GM18909 (cell line): Measurements from ENCODE around the gene NOTCH4.

Source experiments
- ATAC-seq: cut with Tn5 transposase; IDR thresholded peaks from one replicate; pipeline ENCODE4 v1.9.1; 2021; ENCODE audit warnings: mild to moderate bottlenecking; ENCODE audit not compliant: unreplicated experiment, poor library complexity

NOTCH4 gene

DNA sequence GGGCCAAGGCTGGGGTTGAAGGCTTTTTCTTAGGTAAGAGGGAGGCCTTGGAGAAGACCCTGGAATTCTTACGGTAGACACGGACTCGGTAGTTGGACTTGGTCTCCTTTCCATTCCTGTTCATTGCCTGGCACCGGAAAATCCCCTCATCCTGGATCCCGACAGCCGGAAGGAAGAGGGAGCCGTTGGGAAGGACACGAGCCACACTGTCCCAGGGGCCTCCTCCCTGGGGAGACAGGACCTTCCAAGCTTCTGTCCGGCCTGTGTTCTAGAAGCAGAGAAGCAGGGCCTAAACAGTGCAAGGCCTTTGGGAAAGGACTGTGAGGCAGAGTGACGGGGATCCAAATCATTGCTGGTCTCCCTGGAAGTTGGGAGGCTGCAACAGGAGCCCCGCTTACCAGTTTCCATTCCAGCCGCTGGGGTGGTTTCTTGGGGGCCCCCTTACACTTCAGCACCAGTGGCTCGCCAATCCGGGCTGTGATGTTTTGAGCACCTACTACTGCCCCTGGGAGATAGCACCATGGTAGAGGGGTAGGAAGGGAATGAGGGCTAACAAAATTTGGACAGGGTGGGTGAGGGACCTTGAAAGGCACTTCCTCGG, 40.3 kb downstream of the NOTCH4 start:
- no peak for ATAC-seq

DNA sequence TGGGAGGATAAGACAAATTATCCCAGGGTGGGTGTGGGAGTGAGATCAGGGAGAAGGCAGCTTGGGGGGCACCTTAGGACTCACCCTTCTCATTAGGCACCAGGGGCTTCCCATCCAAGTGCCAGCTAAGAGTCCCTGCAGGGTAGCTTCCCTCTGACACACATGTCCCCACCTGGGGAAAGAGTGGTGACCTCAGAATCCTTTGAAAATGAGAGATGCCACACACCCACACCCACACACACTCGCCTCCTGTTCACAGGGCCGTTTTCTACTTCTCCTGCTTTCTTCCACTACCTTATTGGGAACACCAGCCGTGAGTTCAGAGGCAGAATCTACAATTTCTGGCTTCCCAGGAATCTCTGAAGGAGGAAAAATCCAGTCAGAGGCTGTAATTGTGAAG, 40.8 kb downstream of the NOTCH4 start:
- ATAC-seq: no peak

DNA sequence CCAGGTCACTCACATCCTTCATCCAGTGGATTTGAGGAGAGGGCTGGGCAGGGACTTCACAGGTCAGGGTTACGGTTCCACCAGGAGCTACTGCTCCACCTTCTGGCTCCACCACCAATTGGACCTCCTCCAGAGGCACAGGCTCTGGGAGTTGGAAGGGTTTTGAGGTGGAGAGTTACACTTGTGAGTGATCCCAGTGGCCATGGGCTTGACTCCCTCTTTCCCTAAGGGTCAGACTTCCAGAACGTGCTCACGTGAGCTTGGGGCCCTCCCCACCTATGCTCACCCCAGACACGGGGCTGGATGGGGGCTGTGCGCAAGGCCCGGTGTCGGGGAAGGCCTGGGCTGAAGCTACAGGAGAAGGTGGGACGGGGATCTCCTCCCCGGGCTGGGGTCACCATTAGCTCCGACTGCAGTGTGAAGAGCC, 41.3 kb downstream of the NOTCH4 start:
- no peak for ATAC-seq

DNA sequence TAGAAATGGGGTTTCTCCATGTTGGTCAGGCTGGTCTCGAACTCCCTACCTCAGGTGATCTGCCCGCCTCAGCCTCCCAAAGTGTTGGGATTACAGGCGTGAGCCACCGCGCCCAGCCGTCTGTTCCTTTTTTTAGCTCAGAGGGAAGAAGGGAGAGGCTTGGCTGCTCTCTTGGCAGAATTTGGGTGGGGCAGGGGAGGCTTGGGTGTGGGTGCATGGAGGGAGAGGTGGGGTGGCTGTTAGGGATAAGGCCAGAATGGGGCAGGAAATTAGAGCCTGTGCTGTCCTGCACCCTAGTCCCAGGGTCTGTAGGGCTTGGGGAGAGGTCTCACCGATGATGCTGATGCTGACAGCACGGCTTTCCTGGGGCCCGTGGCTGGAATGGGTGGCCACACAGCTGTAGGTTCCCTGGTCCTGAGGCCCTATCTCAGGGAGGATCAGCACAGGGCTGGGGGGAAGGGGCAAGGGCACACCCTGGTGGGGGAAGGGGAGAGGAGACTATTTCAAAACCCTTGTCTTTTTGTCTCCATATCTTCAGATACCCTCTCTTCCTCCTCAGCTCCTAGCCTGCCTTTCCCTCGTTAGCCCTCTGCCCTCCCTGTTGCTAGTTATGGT, 41.8 kb downstream of the NOTCH4 start:
- ATAC-seq: no peak

DNA sequence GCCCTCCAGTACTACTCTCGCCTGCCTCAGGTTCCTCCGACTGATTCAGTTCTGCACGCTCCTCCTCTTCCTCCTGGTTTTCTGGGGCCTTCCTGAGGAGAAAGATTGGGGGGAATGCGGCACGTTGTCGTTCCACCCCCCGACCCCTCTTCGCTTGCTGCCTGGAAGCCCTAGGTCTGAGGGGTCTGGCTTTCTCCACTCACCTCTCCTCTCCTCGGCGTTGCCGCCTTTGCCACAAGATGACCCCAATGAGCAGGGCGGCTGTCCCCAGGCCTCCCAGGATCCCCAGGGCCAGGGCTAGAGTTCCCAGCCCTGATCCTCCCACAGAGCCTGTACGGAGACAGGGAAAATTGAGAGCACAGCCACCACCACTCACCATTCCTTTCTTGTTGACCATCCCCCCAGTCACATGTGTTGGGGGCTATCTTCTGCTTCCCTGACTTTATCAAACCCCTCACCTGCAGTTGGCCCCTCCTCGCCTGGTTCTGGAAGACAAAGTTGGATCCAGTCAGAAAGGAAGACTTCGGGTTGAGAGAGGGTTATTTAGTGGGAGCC, 42.6 kb downstream of the NOTCH4 start:
- ATAC-seq: no peak

DNA sequence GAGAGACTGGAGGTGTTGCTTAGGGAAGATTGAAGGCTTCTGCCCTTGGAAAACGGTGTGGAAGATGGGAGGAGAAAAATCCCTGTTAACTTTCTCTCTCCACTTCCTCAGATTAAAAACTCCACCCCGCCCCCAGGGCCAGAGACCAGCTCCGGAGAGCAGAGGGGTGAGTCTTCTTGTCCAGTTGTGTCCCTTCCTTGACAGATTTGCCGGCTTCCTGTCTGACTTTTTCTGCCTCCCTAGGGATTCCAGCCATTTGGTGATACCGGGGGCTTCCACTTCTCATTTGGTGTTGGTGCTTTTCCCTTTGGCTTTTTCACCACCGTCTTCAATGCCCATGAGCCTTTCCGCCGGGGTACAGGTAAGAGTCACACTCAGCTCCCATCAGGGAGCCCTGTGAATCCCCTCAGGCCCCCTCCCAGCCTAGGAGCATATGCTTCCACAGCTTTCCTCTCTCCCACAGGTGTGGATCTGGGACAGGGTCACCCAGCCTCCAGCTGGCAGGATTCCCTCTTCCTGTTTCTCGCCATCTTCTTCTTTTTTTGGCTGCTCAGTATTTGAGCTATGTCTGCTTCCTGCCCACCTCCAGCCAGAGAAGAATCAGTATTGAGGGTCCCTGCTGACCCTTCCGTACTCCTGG, 44.0 kb downstream of the NOTCH4 start:
- ATAC-seq: no peak

DNA sequence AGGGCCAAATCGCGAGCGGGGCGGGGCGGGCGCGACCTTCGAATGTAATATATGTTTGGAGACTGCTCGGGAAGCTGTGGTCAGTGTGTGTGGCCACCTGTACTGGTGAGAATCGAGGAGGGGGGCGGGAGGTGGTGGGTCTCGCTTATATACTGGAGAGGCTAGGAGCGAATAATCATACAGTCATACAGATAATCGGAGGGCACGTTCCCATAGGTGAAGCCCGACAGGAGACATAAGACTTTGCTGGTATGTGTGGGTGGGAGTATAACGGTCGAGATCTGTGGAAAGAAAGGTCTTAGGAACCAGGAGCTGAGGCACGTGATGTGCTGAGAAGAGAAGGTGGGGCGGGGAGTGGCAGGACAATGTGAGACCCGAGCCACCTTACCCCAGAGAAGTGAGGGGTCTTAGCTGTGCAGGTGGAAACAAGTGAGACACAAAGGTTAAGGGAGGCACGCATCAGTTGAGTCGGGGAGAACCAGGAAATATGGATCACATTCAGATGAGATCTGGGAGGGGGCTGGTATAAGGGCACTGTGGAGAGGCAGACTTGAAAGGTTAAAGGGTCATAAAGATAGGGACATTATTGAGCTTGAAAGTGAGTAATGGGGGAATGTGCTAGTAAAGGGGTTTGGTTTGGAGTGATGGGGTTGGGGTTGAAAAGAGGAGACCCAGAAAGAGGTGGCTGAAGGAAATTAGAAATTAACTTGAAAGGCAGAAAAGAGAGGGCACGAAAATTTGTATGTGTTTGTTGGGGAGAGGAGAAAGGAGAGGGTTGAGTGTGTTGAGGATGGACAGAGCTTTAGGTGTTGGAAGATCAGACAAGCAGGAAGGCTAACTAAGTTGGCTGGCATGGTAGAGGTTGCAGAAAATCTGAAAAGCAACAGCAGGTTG, 45.1 kb downstream of the NOTCH4 start:
- ATAC-seq: no peak

DNA sequence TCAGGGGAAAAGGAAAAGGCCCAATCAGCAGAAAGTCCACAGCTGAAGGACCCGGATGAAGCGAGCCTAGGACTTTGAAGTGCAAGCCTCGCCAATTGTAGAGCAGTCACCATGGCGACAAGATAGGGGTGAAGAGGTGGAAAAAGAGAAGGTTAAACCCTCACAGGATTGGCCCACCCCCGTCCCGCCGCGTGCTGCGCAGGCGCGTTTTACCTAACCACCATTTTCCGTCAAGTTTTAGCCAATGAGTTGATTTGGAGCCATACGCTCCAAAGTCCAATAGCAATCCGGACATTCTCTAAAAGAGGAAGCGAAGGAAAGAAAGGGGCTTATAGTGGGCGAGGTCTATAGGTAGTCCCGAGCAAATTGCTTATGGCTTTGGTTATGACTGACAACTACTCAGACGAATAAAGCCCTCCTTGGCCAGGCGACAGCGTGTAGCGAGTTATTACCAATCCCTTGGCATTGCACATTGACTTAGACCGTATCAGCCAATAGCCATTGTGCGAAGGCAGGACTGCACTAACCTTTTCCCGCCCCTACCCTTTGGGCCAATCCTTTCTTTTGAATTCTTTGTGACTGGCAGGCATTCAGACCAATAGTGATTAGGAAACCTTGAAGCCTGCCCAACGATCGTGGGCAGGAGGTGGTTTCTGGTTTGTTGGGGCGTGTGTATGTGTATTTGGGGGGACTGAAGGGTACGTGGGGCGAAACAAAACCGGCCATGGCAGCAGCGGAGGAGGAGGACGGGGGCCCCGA, 45.9 kb downstream of the NOTCH4 start, which contains the start of gene RNF5:
Gene RNF5 (plus strand): TSS at position 618 of the 759 bp plus-strand sequence. CDS start 107 bp downstream, at position 725.
- ATAC-seq: peak; percentile 85

DNA sequence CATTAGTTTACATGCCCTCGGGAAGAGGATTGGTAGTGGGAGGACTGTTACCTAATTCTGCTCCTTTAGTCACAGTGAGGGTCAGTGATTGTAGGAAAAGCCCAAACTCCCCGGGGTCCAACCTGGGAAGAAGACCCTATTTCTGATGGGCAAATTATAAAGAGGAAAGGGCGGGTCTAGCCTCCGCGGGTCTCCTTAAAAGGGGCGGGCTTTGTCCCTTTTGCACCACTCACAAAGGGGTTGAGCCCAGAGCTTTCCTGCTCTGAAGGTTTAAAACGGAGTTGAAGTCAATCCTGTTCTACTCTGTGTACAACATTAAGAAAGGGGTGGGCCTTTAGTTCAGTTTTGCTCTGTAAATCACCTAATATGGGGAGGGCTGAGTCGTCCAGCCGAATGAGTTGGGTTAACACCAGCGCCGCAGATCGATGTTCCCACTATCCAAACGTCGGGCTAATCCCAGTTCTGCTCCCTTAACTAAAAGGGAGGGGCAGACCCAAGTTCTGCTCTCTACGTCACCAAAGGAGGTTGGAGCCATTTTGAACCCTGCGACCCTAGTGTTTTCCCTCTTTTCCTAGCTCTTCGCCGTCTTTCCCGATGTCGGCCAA, 46.6 kb downstream of the NOTCH4 start:
- peak; percentile 1 for ATAC-seq

DNA sequence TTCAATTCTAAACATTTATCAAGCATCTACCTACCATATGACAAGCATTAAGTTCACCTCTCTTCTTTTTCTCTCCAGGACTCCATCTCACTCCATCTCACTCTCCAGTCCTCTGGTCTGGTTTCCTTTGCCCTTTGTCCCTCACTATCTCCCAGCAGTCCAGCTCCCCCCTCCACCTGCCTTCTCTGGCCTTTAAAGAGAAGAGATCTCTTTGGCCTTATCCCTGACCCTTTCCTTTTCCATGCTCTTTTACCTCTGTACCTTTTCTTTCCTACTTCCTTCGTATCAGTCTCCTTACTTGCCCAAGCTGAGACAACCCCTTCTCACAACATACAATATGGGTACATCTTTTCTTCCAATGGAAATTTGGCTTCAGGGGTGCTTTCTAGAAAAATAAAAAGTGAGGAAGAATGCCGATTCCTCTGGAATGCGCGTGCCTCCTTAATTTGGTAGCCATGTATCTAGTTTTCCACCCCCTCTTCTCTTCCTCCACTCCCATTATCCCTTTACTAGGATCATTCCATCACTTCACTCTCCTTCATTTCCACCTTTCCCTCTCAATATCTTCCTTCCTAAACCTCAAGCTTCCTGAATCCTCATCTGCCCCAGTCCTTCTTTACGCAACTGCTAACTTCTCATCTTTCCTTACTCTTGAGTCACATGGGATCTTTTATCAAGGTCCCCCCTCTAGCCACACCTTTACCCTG, 47.2 kb downstream of the NOTCH4 start:
- ATAC-seq: no peak

DNA sequence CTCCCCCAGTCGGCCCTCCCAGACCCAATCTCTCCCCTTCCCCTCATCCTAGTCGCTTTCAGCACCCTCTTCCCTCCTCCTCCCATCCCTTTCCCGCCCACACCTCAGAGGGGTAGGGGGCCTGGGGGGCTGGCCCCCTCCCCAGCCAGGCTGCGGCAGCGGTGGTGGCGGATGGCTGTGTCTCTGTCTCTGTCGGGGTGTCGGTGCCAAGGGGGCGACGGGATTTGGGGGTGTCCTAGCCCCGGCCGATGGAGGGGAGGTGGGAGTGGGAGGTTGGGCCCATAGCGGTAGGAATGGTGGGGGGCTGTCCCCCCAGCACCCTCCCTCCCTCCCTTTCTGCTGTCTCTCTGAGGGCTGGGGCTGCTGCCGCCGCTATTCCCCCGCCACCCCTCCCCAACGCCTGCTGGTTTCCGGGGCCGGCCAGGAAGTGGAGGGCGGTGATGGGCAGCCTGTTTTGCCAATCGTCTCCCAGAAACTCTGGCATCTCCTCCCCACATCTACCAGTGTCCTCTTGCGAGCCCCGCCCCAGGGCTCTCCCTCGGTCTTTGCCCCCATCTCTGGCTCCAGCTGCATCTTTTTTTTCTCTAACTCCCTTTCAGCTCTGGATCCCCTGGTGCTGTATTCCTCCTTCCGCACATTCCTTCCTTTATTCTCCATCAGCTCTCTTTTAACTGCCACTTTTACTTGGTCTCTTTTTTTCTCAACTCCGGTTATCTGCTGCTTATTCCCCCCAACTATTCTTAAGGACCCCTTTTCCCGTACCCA, 48.0 kb downstream of the NOTCH4 start, which contains the start of gene AGPAT1:
Gene AGPAT1 (minus strand): TSS at position 374 of the 765 bp plus-strand sequence. CDS start 4,588 bp downstream, outside the sequence.
- peak; percentile 40 for ATAC-seq

DNA sequence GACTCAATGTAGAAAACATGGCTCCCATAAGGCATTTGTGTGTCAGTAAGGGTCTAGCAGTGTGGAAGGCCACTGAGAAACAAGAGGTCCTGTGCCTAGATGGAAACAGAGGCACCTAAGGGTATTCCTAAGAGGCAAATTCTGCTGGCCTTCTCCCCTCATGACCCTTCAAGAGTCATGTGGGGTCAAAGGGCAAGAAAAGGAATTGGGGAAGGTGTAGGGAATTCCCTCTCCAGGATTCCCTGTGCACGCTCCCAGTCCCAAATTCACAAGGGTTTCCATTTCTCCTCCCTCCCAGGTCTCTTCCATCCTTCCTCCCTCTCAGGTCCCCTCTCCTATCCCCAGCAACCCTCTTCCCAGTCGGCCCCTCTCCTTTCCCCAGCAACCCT, 48.6 kb downstream of the NOTCH4 start:
- ATAC-seq: no peak

DNA sequence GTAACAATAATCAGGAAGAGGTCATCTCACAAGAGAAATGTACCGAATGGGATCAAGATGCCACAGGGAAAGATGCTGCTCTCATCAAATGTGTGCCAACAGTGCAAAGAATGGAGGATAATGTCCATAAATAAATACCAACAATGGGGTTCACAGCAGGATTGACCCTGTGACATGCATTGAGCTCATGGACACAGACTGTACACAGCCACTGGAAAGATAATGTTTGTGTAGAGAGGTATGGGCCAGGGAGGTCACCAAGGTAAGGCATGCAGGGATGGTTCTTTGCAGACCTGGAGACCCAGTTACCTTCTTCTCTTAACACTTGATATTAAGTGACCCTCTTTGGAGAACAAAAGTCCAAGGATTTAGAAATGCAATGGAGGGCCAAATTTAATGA, 49.5 kb downstream of the NOTCH4 start:
- ATAC-seq: no peak

DNA sequence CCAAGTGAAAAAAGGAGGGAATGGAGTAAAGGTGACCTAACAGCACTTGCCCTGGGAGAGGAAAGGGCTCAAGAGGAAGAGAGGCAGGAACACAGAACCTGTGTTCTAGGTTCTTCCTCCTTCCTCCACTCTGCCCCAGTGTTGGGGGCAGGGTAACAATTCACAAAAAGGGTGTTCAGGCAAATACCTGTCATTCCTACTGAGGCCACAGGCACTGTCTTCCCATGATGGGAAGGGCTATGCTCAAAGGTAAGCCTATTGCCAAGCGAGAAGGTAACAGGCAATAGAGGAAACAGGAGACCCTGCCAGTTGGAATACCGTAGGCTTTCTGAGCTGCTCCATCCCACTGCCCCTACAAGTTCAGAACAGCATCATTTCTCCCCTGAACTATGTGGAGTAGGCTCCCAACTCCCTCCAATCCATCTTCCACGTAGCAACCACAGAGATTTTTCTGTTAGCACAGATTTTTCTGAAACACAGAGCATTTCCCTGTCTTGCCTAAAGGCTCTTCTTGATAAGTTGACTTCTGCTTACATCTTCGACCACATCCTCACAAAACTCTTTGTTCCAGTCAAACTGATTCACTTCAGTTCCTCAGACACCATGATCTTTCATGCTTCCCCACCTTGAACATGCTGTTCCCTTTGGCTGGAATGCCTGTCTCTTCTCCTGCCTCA, 50.7 kb downstream of the NOTCH4 start:
- ATAC-seq: no peak

DNA sequence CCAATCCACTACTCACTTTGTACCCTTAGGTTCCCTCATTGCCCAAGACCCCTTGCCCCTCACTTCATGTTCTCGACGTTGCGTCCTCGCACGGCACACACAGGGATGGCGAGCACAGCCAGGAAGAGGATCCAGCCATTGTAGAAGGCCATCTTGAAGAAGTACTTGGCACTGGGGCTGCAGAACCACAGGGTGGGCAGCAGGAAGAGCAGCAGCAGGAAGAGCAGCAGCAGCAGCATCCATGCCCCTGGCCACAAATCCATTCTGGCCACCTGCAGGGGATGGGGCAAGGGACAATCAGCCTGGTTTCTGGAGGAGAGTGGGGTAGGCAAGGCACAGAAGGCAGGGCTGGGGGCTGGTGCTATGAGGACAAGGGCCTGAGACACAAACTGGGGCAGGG, 52.6 kb downstream of the NOTCH4 start:
- no peak for ATAC-seq

DNA sequence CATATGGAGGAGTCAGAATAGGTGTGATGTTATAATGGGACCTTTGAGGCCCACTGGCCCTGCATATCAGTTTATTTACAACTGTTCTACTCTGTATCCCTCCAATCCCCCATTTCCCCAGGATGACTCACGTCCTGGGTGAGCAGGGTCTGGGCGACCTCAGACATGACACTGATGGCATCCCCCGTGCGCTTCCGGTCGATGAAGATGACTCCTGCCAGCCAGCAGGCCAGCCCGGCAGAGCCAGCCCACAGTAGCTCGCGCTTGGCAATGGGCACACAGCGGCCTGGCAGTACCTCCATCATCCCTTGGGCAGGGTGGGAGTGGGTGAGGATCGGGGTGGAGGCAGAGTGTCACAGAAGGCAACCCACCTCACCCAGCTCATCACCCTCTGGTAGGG, 53.6 kb downstream of the NOTCH4 start:
- no peak for ATAC-seq

DNA sequence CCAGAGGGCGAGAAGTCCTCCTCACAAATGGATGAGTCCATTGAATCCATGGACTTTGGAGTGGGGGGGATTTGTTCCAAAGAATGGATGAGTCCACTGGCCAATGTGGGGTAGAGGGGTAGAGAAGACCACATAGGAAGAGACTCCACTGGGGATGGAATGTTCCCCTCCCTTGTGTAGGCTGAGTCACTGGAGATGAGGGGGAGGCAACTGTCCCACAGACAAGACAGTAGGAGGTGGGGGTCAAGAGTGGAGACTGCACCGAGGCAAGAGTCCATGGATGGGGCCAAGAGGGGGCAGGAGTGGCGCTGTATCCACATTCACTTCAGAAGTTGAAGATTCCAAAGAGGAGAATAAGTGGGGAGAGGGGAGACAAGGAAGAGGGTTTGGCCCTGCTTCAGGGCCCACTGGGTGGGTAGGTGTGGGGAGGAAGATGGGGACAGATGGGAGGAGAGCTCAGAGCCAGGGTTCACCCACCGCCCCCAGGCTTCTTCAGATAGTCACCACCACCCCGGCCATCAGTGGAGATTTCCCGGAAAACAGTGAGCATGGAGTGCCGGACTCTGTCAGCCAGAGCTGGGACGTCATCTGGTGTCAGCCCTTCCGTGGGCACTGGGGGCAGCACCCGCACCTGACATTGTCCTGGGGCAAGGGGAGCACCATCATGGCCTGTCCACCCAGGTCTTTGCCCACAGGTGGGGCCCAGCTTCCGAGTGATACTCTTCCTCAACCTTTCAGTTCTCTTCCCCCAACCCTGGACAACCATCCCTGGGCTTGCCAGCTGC, 54.9 kb downstream of the NOTCH4 start:
- no peak for ATAC-seq
